Breast epithelium (tissue), 3 donors: ENCODE results near the gene PPM1L.
"Not testable (repeated sequence)": the region's sequence is repeated elsewhere in the genome, so short reads cannot be mapped to it uniquely, and the experiment has no call there.

ENCODE experiments used
- POLR2A ChIP-seq: fragments of 450-650 bp; IDR thresholded peaks from one replicate; pipeline ENCODE4 v1.6.1; 2016; ENCODE audit warnings: antibody characterized with exemption, mild to moderate bottlenecking, moderate library complexity
- TF ChIP-seq, protein P1 (sequence below), 3 donors: fragments of 450-650 bp; IDR thresholded peaks; one replicate each; pipeline ENCODE4 v1.5.1; 2016 to 2017; ENCODE audit warnings: antibody characterized with exemption in 3 of 3, mild to moderate bottlenecking in 3 of 3, moderate library complexity in 3 of 3

- TF ChIP-seq, protein P1, sequence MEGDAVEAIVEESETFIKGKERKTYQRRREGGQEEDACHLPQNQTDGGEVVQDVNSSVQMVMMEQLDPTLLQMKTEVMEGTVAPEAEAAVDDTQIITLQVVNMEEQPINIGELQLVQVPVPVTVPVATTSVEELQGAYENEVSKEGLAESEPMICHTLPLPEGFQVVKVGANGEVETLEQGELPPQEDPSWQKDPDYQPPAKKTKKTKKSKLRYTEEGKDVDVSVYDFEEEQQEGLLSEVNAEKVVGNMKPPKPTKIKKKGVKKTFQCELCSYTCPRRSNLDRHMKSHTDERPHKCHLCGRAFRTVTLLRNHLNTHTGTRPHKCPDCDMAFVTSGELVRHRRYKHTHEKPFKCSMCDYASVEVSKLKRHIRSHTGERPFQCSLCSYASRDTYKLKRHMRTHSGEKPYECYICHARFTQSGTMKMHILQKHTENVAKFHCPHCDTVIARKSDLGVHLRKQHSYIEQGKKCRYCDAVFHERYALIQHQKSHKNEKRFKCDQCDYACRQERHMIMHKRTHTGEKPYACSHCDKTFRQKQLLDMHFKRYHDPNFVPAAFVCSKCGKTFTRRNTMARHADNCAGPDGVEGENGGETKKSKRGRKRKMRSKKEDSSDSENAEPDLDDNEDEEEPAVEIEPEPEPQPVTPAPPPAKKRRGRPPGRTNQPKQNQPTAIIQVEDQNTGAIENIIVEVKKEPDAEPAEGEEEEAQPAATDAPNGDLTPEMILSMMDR (IDR thresholded peaks at IDR 0.05), result not testable (repeated sequence)
- TF ChIP-seq POLR2A, result not testable (repeated sequence)
Measured at GRCh38 chr3:160983900-160984299, 227.9 kb downstream of the PPM1L start.
